Endothelial cell of umbilical vein (primary cell): ENCODE results near the gene FGD3. TPM values are rescaled to one million over a fixed set of nuclear protein-coding genes. Genes with fewer than 3 reads are reported as not detected.

Source experiments
- BruUV-seq: library from RNA; stranded (reverse); fragments of 400-500 nt; replicated peaks from 2 replicates; lab custom pipeline; 2021; lab: Mats Ljungman, UMichigan
- CTCF ChIA-PET: fragments of 300-600, 350-600 bp; sonication (Branson Sonifier 250); formaldehyde crosslinking; loops from one replicate; lab custom pipeline; 2021; ENCODE audit warnings: antibody characterized with exemption, inconsistent platforms; lab: Charles Lee
- POLR2A ChIA-PET: fragments of 300-600, 350-600 bp; sonication (Branson Sonifier 250); formaldehyde crosslinking; loops from one replicate; lab custom pipeline; 2021; ENCODE audit warnings: antibody characterized with exemption, inconsistent platforms; lab: Charles Lee
- DNase-seq: peaks from one replicate; pipeline ENCODE4 v3.0.0-alpha.2; 2011; ENCODE audit warnings: low read depth, low spot score
- FAIRE-seq: peaks from 2 replicates; lab custom pipeline; 2011; peaks lifted over from hg19 to GRCh38; lab: Jason Lieb, UNC
- H2AFZ ChIP-seq: 2 replicates; pipeline ENCODE4 v1.6.0; 2012; ENCODE audit warnings: low read depth, low read length, control low read depth, inconsistent platforms
- H3K27ac ChIP-seq: 2 replicates; pipeline ENCODE4 v1.5.1; 2011; ENCODE audit warnings: low read depth, mild to moderate bottlenecking, control low read depth, low read length, moderate library complexity; ENCODE audit not compliant: insufficient read depth
- H3K27me3 ChIP-seq, 2 experiments: 2 replicates each; pipeline versions ENCODE4 v1.6.0 to v1.6.1; 2011; ENCODE audit warnings: low read length in 2 of 2, mixed read lengths in 1 of 2; ENCODE audit not compliant: control insufficient read depth in 2 of 2, insufficient read depth in 2 of 2
- H3K36me3 ChIP-seq, 2 experiments: 2 replicates in 1 of 2; 3 replicates in 1 of 2; pipeline ENCODE4 v1.5.1; 2011; ENCODE audit warnings: low read length in 2 of 2, mild to moderate bottlenecking in 1 of 2, moderate library complexity in 1 of 2; ENCODE audit not compliant: control insufficient read depth in 2 of 2, insufficient read depth in 2 of 2; ENCODE audit errors: extremely low read depth in 1 of 2
- H3K4me1 ChIP-seq: 3 replicates; pipeline ENCODE4 v1.5.1; 2011; ENCODE audit warnings: mild to moderate bottlenecking, low read length; ENCODE audit not compliant: control insufficient read depth, insufficient read depth; ENCODE audit errors: extremely low read depth
- H3K4me2 ChIP-seq: 2 replicates; pipeline ENCODE4 v1.6.1; 2011; ENCODE audit warnings: low read length, control low read depth, mixed read lengths; ENCODE audit not compliant: insufficient read depth
- H3K4me3 ChIP-seq, 3 experiments: fragments of 200-600 bp in 1 of 3; sonication (generic), shearing (Covaris generic) in 1 of 3; replicated peaks in 1 of 3; 2 replicates each; pipeline ENCODE4 v1.5.1; 2011 to 2016; ENCODE audit warnings: control low read depth in 3 of 3, low read length in 3 of 3, mild to moderate bottlenecking in 2 of 3, inconsistent platforms in 1 of 3, low read depth in 1 of 3, moderate library complexity in 1 of 3; ENCODE audit not compliant: insufficient read depth in 1 of 3
- H3K79me2 ChIP-seq: 2 replicates; pipeline ENCODE4 v1.6.0; 2012; ENCODE audit warnings: low read length, inconsistent platforms; ENCODE audit not compliant: control insufficient read depth, insufficient read depth
- H3K9ac ChIP-seq: replicated peaks from 2 replicates; pipeline ENCODE3; 2011; ENCODE audit warnings: low read length, control low read depth; ENCODE audit not compliant: insufficient read depth; ENCODE audit errors: extremely low read depth
- H3K9me1 ChIP-seq: replicated peaks from 3 replicates; pipeline ENCODE4 v1.6.0; 2011; ENCODE audit warnings: mild to moderate bottlenecking, low read length; ENCODE audit not compliant: control insufficient read depth, insufficient read depth; ENCODE audit errors: extremely low read depth
- H3K9me3 ChIP-seq: replicated peaks from 2 replicates; pipeline ENCODE4 v1.5.1; 2012; ENCODE audit warnings: low read length, inconsistent platforms; ENCODE audit not compliant: control insufficient read depth, insufficient read depth
- H4K20me1 ChIP-seq: replicated peaks from 2 replicates; pipeline ENCODE3; 2011; ENCODE audit warnings: mild to moderate bottlenecking, low read length; ENCODE audit not compliant: control insufficient read depth, insufficient read depth; ENCODE audit errors: extremely low read depth
- EZH2 ChIP-seq: IDR thresholded peaks from 2 replicates; pipeline ENCODE4 v1.6.1; 2012; ENCODE audit warnings: borderline replicate concordance, low read depth, mild to moderate bottlenecking, moderate library complexity, low read length, inconsistent platforms; ENCODE audit not compliant: severe bottlenecking
- FOS ChIP-seq: IDR thresholded peaks from 2 replicates; pipeline ENCODE4 v1.6.1; 2011; ENCODE audit warnings: mild to moderate bottlenecking, low read length, moderate library complexity, borderline replicate concordance; ENCODE audit not compliant: insufficient read depth
- GATA2 ChIP-seq: IDR thresholded peaks from 2 replicates; pipeline ENCODE4 v1.7.0; 2011; ENCODE audit warnings: low read depth, mild to moderate bottlenecking, moderate library complexity, mixed read lengths, low read length; ENCODE audit not compliant: insufficient read length, insufficient read depth
- JUN ChIP-seq: IDR thresholded peaks from 2 replicates; pipeline ENCODE4 v1.6.1; 2011; ENCODE audit warnings: borderline replicate concordance, low read depth; ENCODE audit not compliant: insufficient read length, insufficient read depth
- MYC ChIP-seq: IDR thresholded peaks from one replicate; pipeline ENCODE4 v1.6.1; 2011; ENCODE audit warnings: mild to moderate bottlenecking, low read depth, low read length
- POLR2A ChIP-seq: IDR thresholded peaks from 2 replicates; pipeline ENCODE4 v1.6.1; 2012; ENCODE audit warnings: low read depth, mild to moderate bottlenecking, control low read depth, low read length
- POLR2AphosphoS5 ChIP-seq: IDR thresholded peaks from 2 replicates; pipeline ENCODE4 v1.6.1; 2012; ENCODE audit warnings: low read depth, mild to moderate bottlenecking, control low read depth, low read length, moderate library complexity; ENCODE audit not compliant: insufficient read depth
- dilution Hi-C: fragments of 300-500 bp; cut with MboI; formaldehyde crosslinking; loops from one replicate; pipeline ENCODE4 v1.15.0; 2019; ENCODE audit warnings: low sequenced_read_pairs; ENCODE audit not compliant: extremely low pct_ligation_motif_present
- intact Hi-C: fragments of 100-400 bp; cut with micrococcal nuclease; formaldehyde crosslinking; loops from one replicate; pipeline ENCODE4 v1.10.0; 2022
- polyA plus RNA-seq, 4 experiments: library from polyadenylated mRNA; depleted of rRNA in 3 of 4; stranded (reverse) in 3 of 4; unstranded in 1 of 4; fragments of >200 nt; gene quantifications; 2 replicates each; pipeline versions ENCODE4 v1.2.1 to v1.2.3, GENCODE V29; 2011 to 2012; ENCODE audit warnings: missing spikeins in 1 of 4
- total RNA-seq: library from RNA; stranded (reverse); gene quantifications from 2 replicates; pipeline ENCODE4 v1.2.3, GENCODE V29; 2021
- TF ChIP-seq, protein P1 (sequence below): IDR thresholded peaks from 2 replicates; pipeline ENCODE4 v1.6.1; 2011; ENCODE audit not compliant: insufficient read depth, insufficient read length
- TF ChIP-seq, protein P2 (sequence below), 2 donors: IDR thresholded peaks; 1 replicate in 1 of 2; 2 replicates in 1 of 2; pipeline ENCODE4 v1.5.1; 2011; ENCODE audit warnings: low read length in 2 of 2, mild to moderate bottlenecking in 2 of 2, moderate library complexity in 2 of 2, control low read depth in 1 of 2, inconsistent platforms in 1 of 2, low read depth in 1 of 2; ENCODE audit not compliant: insufficient read depth in 1 of 2; ENCODE audit errors: extremely low read depth in 1 of 2

FGD3 gene
- total and polyA plus RNA-seq, 2 donors (not counting 3 experiments of a cell fraction or from before 2014, with no cell fraction given): not detected

DNA sequence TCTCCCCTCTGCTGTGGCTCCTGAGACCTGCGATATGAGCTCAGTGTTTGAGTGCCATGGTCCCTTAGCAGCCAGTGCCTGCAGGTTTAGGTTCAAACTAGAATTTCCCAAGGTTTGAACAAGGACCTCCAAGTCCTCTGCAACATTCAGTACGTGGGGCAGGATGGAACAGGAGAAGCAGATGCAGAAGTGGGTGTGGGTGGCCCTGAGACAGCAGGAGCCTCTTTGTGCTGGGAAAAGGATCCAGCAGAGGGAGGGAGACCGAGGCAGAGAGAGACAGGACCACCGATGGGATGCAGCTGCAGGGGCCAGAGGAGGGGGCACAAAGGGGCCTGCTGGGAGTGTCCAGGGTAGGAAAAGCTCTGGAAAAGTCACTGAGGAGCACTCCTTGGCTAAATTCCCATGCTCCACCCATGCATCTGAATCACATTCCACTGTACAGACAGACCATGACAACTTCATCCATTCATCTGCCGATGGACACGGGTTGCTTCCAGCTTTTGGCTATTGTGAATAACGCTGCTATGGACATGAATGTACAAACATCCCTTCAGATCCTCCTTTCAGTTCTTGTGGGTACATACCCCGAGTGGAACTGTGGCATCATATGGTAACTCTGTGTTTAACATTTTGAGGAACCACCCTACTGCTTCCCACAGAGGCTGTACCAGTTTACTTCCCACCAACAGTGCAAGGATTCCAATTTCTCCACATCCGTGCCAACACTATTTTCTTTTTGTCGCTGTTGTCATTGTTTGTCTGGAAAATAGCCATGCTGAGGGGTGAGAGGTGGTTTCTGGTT is 84.5 kb downstream of the FGD3 start:
- Histone ChIP-seq H3K4me3 (no peak overlapping the region), H3K27me3 (no peaks in the 10 kb centered on the region), H3K79me2 (no peaks in the 10 kb centered on the region), H3K27ac (no peak overlapping the region), H3K4me1 (no peaks in the 10 kb centered on the region), H3K9me3 (no peaks in the 10 kb centered on the region), H3K9me1 (no peaks in the 10 kb centered on the region), H3K9ac (no peak overlapping the region), H3K36me3 (no peaks in the 10 kb centered on the region), H2AFZ (no peak overlapping the region), H3K4me2 (no peak overlapping the region), H4K20me1 (no peaks in the 10 kb centered on the region)
- POLR2A ChIA-PET: no interaction called here
- intact Hi-C loops: no loop called here
- no peak for TF ChIP-seq POLR2AphosphoS5
- no peak for TF ChIP-seq POLR2A
- TF ChIP-seq JUN: no peak
- no peak for TF ChIP-seq FOS
- TF ChIP-seq EZH2: no peak
- TF ChIP-seq, protein P1, sequence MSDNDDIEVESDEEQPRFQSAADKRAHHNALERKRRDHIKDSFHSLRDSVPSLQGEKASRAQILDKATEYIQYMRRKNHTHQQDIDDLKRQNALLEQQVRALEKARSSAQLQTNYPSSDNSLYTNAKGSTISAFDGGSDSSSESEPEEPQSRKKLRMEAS: no peak
- TF ChIP-seq GATA2: no peak
- TF ChIP-seq, protein P2, sequence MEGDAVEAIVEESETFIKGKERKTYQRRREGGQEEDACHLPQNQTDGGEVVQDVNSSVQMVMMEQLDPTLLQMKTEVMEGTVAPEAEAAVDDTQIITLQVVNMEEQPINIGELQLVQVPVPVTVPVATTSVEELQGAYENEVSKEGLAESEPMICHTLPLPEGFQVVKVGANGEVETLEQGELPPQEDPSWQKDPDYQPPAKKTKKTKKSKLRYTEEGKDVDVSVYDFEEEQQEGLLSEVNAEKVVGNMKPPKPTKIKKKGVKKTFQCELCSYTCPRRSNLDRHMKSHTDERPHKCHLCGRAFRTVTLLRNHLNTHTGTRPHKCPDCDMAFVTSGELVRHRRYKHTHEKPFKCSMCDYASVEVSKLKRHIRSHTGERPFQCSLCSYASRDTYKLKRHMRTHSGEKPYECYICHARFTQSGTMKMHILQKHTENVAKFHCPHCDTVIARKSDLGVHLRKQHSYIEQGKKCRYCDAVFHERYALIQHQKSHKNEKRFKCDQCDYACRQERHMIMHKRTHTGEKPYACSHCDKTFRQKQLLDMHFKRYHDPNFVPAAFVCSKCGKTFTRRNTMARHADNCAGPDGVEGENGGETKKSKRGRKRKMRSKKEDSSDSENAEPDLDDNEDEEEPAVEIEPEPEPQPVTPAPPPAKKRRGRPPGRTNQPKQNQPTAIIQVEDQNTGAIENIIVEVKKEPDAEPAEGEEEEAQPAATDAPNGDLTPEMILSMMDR (IDR thresholded peaks at IDR 0.05; ENCODE audit: extremely low read depth in 1 of 2, insufficient read depth in 1 of 2, low read depth in 1 of 2, low read length in 2 of 2): no peak
- no peak for TF ChIP-seq MYC
- FAIRE-seq (no peak), DNase-seq (no peak)
- BruUV-seq: no TSS peak
- dilution Hi-C loops: no loop called here
- CTCF ChIA-PET: interaction anchor here (1.5 kb wide), 1 partner anchor 28 kb away, joined by 4 read pairs; no protein-coding TSS in a partner anchor
